GM19463 (cell line): Measurements from ENCODE around the gene PEX14.

ENCODE experiments used
- ATAC-seq: cut with Tn5 transposase; IDR thresholded peaks from one replicate; pipeline ENCODE4 v1.9.1; 2021; ENCODE audit warnings: mild to moderate bottlenecking, moderate library complexity; ENCODE audit not compliant: unreplicated experiment

PEX14 gene

DNA sequence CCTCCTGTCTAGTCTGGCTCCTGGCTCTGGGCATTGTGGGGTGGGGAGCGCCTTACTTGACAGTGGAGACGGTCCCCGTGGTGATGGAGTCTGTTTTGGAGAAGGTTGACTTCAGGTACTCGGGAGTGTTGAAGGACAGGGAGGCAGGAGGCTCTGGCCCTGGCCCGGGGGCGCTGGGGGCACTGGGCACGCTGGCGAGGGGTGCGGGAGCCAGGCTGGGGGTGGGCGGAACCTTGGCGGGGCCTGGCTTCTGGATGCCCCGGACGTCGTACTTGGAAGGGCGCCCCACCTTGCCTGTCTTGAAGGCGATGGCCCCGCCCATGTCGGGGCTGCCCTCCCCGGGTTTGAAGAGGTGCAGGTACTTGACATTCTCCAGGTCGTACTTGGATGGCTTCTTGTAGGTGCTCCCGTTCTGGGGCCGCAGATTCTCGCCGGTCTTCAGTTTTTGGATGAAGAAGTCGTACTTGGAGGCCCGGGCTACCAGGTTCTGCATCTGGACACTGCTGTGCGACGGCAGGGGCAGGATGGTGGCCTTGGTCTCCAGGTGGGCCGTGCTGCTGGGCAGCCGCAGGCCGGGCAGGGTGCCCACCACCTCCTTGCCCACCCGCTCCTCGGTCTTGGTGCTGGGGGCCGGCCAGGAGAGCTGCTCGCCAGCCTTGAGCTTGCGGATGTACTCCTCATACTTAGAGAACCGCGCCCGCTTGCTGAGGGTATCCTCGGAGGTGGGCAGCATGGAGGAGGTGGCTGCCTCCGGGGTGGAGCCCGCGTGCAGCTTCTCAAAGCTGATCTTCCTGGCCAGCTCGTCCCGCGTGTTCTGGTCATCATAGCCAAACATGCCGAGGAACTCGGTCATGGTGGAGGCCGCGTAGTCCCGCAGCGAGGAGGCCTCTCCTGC lies 185.1 kb downstream of the PEX14 start:
- ATAC-seq, result no peak

DNA sequence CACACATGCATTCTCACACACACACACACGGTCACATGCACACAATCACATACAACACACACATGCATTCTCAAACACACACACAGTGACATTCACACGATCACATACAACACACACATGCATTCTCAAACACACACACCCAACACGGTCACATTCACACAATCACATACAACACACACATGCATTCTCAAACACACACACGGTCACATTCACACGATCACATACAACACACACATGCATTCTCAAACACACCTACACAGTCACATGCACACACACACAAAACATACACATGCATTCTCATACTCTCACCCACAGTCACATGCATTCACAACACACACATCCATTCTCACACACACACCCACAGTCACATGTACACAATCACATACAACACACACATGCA lies 186.7 kb downstream of the PEX14 start:
- no peak for ATAC-seq

DNA sequence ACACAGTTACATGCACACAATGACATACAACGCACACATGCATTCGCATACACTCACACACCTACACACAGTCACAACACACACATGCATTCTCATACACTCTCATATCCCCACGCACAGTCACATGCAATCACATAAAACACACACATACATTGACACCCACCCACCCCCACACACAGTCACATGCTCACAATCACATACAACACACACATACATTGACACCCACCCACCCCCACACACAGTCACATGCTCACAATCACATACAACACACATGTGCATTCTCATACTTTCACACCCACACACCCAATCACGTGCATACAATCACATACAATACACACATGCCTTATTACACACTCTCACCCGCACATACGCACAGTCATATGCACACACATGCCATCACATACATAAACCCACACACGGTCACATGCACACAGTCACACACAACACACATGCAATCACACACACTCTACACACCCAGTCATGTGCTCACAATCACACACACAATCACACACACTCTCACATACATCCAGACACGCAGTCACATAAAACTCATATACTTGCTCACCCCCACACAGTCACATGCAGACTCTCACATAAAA lies 187.4 kb downstream of the PEX14 start:
- ATAC-seq, result no peak

DNA sequence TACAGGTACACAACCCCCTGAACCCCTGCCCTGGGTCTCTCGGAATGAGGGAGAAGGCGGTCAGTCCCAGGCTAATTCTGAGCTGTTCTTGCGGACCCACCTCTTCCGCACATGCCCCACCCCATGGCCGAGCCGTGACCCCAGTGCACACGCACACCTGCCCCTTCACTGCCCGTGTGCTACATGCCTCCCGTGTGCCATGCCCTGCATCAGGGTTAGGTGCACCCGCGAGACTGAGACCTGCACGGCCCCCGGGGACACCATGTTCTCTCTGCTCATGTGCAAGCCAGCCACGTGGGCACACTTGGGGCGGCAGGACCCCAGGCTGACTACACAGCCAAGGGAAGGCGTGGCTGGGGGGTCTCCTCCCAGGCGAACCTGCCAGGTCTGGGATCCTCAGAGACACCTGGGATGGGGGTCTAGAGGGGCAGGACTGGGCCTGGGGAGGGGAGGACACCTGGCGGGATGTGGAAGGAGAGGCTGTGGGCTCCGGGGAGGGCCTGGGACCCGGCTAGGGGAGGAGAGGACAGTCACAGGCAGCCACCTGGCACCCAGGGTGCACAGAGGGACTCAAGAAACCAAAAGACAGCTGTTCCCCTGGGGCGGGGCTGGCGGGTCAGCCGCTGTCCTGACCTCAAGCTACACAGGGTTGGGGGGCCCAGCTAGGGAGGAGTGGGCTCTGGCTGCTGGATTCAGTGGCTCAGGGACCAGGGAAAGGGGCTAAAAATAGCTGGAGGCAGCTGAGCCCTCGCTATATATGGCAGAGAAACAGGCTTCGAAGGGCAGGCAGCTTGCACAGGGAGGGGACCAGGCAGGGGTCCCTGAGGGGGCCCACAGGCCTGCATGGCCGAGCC lies 188.3 kb downstream of the PEX14 start:
- ATAC-seq, result no peak

DNA sequence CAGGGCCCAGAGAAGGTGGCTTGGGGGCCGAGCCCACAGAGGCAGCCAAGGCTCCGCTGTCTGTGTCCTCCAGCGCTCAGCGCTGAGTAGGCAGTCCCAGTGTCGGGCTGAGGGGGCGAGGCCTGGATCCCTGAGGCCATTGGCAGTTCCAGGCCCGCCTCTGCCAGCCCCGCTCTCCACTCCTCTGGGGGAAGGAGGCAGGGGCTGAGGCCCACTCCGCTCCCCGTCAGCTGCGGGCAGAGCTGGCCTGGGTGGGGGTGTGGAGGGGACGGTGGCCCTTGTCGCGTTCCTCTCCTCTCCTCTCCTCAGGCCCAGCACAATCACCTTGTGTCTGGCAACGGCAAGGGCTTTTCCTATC lies 188.9 kb downstream of the PEX14 start:
- no peak for ATAC-seq

DNA sequence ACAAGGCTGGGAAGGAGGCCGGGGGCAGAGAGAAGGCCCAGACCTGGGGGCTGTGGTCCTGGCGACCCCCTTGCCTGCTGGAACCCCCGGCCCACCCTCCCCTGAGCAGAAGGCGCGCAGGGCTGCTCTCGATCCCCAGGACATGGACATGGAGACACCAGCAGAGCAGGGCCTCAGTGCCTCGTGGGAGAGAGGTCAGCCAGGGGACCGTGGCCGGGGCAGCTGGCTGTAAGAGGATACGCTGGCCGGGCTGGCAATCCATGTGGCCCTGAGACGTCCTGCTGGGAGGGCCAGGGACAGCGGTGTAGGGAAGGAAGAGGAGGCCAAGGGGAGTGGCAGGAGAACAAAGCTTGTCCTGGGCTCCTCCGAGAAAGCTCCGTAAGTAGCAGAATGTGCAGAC lies 189.5 kb downstream of the PEX14 start:
- ATAC-seq, result no peak

DNA sequence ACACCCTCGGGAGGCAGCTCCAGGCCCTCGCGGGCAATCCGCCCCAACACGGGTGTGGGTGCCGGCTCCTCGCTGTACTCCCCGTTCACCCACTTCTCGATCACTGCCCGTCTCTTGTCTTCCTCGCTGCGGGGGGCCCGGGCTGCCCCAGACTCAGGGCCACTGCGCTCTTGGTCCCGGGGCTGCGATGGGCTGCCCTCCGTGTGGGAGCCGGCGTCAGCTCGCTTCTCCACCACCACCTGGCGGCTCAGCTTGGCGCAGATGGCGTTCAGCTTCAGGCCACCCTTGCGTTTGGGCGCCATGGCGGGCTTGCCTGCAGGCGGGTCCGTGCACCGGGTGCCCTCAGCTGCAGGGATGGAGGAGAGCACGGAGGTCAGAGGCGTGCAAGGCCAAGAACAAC lies 190.5 kb downstream of the PEX14 start:
- ATAC-seq, result no peak

DNA sequence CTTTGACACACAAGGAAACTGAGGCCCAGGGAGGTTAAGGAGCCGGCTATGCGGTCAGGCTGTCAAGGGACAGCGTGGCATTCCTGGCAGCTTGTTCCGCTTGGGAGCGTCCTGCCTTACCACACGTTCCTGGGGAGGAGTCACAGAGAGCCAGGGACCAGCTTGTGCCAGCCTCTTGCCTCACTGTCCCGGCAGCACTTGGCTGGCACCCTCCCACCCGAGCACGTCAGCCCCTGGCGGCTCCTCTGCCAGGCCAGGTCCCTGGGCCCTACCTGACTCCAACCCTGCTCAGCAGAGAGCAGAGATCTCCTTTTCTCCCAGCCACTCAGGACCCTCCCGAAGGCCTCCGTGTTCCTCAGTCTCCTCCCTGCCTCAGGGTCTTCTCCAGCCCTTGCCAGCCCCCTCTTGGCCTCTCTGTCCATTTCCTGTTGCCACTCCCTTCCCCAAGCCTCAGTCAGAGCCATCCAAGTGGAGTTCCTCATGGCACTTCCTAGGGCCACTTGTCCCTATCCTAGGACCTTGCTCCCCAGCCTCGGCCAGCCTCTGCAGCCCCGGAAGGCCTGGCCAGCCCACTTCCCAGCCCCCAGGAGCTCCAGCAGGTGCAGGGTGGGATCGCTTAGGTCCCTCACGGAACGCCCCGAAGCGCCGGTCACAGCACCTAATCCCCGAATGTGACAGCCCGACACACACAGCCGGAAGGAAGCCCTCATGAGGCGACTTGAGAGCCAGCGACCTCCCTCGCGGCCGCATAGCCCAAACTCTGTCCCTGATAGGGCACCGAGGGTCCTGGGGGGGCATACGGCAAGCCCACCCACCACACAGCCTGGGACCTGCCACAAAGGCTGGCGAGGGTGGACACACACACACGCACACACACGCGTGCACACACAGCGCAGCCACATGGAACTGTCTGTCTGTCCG lies 191.4 kb downstream of the PEX14 start:
- no peak for ATAC-seq

DNA sequence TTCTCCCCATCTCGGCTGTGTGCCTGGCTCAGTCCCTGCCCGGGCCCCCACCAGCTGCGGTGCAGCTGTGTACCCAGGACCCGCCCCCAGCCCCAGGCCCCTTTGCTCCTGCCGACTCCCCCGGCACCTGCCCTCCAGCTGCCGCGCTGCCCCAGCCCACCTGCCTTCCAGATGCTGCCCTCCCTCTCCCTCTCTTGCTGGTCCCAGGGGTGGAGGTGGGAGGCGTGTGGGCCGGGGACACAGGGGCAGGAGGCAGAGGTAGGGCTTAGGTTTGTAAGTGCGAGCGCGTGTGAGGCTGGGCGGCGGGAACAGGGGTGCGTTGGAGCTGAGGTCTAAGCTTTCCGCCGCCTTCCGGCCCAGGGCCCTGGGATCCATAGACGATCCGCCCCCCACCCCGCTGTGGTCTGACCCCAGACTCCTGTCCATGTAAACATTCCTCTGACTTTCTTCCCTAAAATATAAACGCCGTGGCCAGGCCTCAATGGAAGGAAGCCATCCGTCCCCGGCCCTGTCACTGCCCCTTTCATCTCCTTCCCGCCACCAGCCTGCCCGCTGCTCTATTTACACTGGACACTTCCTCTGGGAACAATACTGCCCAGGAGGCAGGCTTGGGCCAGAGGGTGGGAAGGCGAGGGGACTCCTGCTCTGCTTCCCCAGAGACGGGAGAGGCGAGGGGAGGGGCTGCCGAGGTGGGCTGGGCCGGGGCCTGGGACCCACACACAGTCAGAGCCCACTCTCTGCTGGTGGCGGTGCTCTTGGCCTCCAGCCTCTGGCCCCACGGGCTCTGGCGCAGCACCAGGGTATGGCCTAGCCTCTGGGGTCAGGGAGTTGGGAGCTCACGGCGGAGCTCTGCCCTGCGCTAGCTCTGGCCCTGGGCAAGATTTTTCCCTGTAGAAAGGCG lies 193.4 kb downstream of the PEX14 start:
- no peak for ATAC-seq

DNA sequence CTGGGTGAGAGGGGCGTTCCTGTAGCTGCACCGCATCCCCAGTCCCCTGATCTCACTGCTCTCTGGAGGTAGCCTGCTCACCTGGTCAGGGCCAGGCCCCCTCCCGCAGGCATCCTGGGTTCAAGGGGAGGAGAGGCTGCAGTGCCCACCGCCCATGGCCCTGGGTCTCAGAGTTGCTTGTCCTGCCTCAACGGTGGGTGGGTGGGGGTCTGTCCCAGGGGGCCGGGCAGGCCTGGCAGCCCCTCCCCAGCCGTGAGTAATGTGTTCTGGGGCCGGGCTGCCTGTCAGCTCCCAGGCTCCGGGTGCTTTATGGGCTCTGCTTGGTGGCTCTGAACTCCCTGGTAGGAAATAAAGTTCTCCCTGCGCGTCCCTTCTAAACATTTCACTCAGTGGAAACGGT lies 194.8 kb downstream of the PEX14 start:
- no peak for ATAC-seq

DNA sequence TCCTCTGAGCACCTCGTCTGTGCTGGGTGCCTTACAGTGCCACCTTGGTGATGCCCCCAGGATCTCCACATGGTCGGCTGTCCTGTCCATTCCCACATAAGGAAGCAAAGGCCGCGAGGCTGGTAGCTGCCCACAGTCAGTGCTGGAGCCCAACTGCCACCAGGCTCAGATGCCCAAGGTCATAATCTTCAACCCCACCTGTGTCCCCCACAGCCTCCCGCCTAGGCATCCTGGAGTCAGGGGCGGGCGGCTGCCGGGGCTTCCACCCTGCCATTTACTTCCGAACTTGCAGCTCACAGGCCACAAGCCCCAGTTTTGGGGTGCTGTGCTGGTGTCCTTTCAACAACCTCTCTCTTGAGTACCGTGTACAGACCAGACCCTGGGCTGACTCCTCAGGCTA lies 195.4 kb downstream of the PEX14 start:
- no peak for ATAC-seq

DNA sequence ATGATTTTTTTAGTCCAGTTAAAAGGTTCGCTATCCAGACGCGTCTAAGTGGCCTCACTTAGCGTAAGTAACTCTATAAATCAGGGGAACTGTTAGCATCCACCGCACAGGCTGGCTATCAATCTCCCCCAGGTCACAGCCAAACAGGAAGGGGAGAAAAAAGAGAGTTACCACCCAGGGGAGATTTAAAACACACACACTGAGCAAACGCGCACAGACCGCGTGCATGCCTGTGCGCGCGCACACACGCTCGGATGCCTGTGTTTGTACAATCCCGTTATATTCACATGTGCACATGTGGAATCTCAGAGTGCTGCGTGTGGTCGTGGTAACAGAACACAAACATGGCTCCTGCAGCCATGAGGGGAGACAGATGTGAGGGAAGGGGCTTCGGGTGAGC lies 196.3 kb downstream of the PEX14 start:
- ATAC-seq, result no peak

DNA sequence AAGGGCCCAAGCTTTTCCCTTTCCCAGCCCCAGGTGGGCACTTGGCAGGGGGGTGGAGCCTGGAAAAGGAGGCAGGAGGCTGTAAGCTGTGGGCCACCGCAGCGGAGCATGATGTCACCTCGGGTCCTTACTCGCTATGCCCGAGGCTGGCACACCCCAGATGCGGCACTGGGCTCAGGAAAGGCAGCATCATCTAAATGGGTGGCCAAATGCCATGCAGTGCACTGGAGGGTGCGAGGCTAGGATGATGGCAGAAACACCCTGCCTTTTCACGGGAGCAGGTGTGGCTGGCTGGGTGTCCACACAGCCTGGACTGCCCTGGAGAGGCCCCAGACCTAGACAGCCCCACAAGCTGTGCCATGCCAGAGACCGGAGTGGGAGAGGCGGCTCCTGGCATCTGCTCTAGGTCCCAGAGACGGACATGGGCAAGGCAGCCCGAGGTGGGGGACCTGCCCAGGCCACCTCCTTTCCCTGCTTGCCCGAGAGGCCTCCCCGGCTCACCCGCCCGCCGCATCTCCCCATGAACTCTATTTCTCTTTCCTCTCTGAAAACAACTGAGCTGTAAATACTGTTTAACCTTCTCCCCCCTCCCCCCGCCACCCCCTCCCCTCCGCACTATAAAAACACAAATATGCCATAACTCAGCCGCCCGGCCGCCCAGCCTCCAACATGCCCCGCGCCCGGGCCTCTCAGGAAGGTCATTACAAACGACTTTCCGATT lies 197.0 kb downstream of the PEX14 start:
- ATAC-seq, result no peak

DNA sequence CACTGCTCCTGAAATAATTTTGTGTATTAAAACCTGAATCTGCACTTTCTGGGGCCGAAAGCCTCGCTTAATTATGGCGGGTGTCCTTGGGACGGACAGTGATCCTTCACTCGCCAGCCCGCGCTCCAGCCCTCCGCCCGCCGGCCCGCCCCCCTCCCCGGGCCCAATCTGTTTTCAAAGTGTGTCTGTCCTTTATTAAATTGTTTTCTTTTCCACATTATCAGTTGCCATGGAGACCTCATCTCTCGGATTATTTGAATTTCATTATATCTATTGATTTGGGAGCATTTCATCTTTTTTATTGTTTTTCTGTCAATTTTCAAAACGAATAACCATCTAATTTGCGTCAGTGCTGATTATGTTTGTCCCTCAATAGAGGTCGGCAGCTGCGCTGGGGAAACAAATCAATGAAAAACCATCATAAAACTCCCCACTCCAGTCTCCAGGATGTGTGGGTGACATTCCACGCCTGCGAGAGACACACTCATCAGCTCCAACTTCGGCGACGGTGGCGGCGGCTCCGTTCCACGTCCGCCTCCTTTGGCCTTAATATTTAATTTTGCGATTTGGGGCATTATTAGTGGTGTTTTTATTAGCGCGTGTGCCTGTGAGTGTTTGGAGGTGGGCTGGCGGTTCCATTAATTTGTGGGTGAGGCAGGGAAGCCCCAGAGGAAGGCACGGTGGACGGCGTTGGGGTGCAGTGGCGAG lies 197.7 kb downstream of the PEX14 start:
- ATAC-seq, result no peak

DNA sequence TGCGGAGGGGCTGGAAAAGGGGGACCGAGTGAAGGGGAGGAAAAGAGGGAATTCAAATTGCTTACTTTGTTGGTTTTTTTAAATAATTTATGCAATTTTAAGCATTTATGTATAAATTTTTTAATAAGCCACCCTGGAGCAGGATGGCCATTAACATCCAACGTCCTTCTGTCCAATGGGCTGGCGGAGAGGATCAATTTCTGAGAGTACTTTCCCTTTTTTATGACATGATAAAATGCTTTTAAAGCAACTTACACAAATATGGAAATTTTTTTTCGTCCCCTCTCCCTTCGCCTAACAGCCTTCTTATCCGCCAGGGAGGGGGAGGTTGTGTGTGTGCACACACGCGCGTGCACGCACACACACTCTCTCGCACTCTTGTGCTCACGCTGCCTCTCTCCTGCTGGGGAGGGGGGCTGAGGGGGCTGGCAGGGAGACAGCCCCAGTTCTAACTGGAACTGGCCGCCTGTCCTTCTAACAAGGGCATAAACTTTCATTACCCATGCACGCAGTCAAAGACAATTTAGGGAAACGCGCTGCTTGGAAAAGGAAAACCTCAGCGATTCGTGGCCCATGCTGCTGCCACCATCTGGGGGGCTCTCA lies 198.5 kb downstream of the PEX14 start:
- ATAC-seq, result no peak

DNA sequence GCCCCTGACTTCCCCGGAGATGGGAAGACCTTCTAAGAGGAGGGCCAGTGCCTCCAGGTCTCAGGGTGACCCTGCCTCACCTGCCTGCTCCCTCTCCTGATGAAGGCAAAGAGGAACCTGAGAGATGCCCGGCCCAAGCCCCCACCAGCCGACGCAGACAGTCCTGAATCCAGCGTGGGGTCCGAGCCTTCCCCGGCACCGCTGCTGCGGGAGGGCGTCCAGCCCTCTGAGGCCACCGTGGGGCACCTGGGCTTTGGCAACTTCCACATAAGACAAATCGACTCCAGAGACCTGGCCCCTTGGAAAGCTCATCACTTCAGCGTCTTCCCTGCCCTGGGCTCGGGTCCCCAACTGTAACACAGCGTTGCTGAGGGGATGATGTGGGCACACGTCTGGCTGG lies 199.5 kb downstream of the PEX14 start:
- ATAC-seq, result no peak

DNA sequence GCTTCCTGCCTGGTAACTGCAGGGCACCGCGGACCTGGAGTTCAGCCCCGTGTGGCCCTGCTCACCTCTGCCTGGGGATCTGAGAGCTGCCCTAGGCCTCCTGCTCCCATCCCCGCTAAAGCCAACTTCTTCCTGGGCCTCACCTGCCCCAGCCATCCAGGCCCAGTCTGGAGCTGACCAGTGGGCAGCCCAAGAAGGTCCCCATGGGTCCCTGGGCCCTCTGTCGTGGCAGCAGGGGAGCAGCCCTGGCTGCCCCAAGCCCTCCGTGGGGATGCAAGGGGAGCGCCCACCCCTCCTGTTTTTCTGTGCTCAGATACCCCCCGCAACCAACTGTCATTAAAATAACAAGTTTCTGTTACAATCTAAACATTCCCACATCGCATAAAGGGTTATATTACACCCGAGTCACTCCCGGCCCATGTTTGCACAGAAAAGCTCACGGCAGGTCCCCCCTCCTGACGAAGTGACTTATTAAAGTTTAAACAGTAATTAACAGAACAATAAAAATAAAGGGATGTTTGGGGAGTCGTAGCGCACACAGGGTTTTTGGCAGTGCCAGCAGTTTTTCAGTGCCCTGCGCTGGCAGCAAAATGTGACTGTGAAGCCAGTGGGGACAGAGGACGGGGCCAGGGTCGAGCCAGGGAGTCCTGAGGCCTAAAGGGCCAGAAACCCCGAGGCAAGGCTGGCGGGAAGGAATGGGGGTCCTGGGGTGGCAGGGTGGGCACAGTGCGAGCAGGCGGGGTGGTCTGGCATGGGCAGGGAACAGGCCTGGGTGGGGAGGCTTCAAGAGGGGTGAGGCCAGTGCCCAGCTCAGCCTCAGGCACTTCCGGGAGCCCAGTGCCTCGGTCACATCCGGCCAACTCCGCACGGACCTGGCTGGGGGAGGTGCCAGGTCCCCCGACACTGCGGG lies 200.2 kb downstream of the PEX14 start:
- no peak for ATAC-seq
